Measurements from ENCODE around the gene LITAFD.

DNA sequence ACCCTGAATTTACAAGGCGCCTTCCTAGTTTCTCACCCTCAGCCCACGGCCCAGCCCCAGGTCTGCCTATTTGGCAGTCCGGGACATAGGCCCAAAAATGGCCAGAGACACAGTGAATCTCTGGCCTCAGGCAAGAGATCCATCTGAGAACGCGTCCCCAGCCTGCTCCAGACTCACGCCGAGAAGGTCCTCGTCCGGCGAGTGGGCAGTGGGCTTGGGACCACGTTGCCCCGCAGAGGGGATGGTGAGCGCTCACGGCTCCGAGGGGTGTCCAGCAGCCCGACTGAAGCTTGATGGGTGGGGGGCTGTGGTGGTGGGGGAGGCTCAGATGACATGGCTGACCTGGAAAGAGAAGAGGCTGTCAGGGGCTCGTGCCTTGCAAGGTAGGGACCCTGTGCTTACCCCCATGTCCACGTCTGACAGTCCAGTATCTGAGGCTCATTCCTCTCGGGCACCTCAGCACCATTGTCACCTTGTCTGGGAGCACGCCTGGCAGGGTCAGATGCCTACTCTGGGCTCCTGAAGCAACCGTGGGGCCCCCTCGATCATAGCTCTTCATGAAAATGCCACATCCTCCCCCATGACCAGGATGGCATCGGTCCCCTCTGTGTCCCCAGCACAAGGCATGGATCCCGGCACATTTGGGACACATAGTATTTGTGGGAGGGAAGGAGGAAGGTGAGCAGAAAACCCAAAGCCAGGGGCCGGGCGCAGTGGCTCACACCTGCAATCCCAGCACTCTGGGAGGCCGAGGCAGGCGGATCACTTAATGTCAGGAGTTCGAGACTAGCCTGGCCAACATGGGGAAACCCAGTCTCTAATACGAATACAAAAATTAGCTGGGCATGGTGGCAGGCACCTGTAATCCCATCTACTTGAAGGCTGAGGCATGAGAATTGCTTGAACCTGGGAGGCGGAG is 22.9 kb upstream of the LITAFD start:
- TF ChIP-seq EGR1 (IDR thresholded peaks at IDR 0.05; ENCODE audit: borderline replicate concordance in 1 of 2, low read depth in 2 of 2, low read length in 2 of 2) (no peak), MYC (IDR thresholded peaks at IDR 0.05; ENCODE audit: insufficient read depth, insufficient read length, insufficient replicate concordance, low read length, severe bottlenecking) (no peak), TBL1XR1 (IDR thresholded peaks at IDR 0.05; ENCODE audit: low read depth, low read length) (no peak), PAX5 (IDR thresholded peaks at IDR 0.05; ENCODE audit: borderline replicate concordance, low read depth, low read length) (no peak), ATF3 (IDR thresholded peaks at IDR 0.05; ENCODE audit: borderline replicate concordance, extremely low read depth, low read depth, low read length) (no peak), NFYA (IDR thresholded peaks at IDR 0.05; ENCODE audit: borderline replicate concordance, low read depth, low read length) (no peak), IKZF2 (IDR thresholded peaks at IDR 0.05) (no peak), NRF1 (conservative IDR thresholded peaks at IDR 0.05; ENCODE audit: low read depth, low read length) (no peak), POLR2A (IDR thresholded peaks at IDR 0.05; ENCODE audit: low read depth, low read length) (no peak; the same call in 1 of the 2 replicates)
- TF ChIP-seq, protein P1, sequence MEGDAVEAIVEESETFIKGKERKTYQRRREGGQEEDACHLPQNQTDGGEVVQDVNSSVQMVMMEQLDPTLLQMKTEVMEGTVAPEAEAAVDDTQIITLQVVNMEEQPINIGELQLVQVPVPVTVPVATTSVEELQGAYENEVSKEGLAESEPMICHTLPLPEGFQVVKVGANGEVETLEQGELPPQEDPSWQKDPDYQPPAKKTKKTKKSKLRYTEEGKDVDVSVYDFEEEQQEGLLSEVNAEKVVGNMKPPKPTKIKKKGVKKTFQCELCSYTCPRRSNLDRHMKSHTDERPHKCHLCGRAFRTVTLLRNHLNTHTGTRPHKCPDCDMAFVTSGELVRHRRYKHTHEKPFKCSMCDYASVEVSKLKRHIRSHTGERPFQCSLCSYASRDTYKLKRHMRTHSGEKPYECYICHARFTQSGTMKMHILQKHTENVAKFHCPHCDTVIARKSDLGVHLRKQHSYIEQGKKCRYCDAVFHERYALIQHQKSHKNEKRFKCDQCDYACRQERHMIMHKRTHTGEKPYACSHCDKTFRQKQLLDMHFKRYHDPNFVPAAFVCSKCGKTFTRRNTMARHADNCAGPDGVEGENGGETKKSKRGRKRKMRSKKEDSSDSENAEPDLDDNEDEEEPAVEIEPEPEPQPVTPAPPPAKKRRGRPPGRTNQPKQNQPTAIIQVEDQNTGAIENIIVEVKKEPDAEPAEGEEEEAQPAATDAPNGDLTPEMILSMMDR (IDR thresholded peaks at IDR 0.05 in 2 of 3, conservative IDR thresholded peaks at IDR 0.05 in 1 of 3; ENCODE audit: control insufficient read depth in 2 of 3, extremely low read depth in 1 of 3, insufficient read depth in 1 of 3, low read depth in 3 of 3, low read length in 3 of 3) = no peak
